SK-N-SH (cell line): ENCODE data around the gene KRT84.

ENCODE experiments used
- CTCF ChIP-seq: fragments of 200-600 bp; sonication (generic); IDR thresholded peaks from 2 replicates; pipeline ENCODE4 v1.6.1; 2017; ENCODE audit warnings: antibody characterized with exemption, mild to moderate bottlenecking, moderate library complexity
- EP300 ChIP-seq, 2 experiments: IDR thresholded peaks; 2 replicates each; pipeline versions ENCODE4 v1.4.0 to v1.6.1; 2012; ENCODE audit warnings: borderline replicate concordance in 1 of 2, low read depth in 1 of 2, low read length in 1 of 2
- GATA2 ChIP-seq: sonication (generic); formaldehyde crosslinking; IDR thresholded peaks from 2 replicates; pipeline ENCODE4 v1.5.0; 2020; ENCODE audit warnings: mild to moderate bottlenecking, missing genetic modification reagents
- RCOR1 ChIP-seq: fragments of 150-350 bp; IDR thresholded peaks from 2 replicates; pipeline ENCODE4 v1.6.1; 2017; ENCODE audit warnings: antibody characterized with exemption, low read length
- USF1 ChIP-seq: IDR thresholded peaks from 2 replicates; pipeline ENCODE4 v1.4.0; 2012; ENCODE audit warnings: low read depth, borderline replicate concordance

- TF ChIP-seq CTCF = no peak
- no peak for TF ChIP-seq USF1
- TF ChIP-seq RCOR1 = no peak
- no peak for TF ChIP-seq EP300 (IDR thresholded peaks at IDR 0.05; ENCODE audit: borderline replicate concordance in 1 of 2, low read depth in 1 of 2, low read length in 1 of 2)
- no peak for TF ChIP-seq GATA2 (CRISPR knock-in tag)
These were observed 22.3 kb downstream of the KRT84 start for GRCh38 chr12:52363111-52363679.
